Upper lobe of left lung (tissue), 4 donors: ENCODE results near the gene PROKR1.

ENCODE experiments used
- EP300 ChIP-seq, 4 donors: sonication (generic); formaldehyde crosslinking; IDR thresholded peaks; one replicate each; pipeline ENCODE4 v1.5.1; 2017; ENCODE audit warnings: antibody characterized with exemption in 4 of 4, control low read depth in 2 of 4
- POLR2A ChIP-seq, 4 donors: fragments of 450-650 bp; IDR thresholded peaks; one replicate each; pipeline ENCODE4 v1.5.1; 2016 to 2017; ENCODE audit warnings: antibody characterized with exemption in 4 of 4, mild to moderate bottlenecking in 2 of 4
- POLR2AphosphoS5 ChIP-seq, 2 donors: sonication (generic); formaldehyde crosslinking; IDR thresholded peaks; one replicate each; pipeline ENCODE4 v1.5.1; 2017; ENCODE audit warnings: antibody characterized with exemption in 2 of 2
- TF ChIP-seq, protein P1 (sequence below), 6 experiments: fragments of 450-650 bp in 4 of 6; fragments of 200-600 bp in 2 of 6; sonication (generic) in 2 of 6; IDR thresholded peaks; one replicate each; pipeline ENCODE4 v1.5.1; 2016 to 2019; ENCODE audit warnings: antibody characterized with exemption in 6 of 6

GRCh38 chr2:68643011-68643873 lies at the start of gene PROKR1:
- no peak for TF ChIP-seq EP300 (IDR thresholded peaks at IDR 0.05)
- TF ChIP-seq POLR2AphosphoS5 (IDR thresholded peaks at IDR 0.05) = no peak
- no peak for TF ChIP-seq POLR2A (IDR thresholded peaks at IDR 0.05)
- TF ChIP-seq, protein P1, sequence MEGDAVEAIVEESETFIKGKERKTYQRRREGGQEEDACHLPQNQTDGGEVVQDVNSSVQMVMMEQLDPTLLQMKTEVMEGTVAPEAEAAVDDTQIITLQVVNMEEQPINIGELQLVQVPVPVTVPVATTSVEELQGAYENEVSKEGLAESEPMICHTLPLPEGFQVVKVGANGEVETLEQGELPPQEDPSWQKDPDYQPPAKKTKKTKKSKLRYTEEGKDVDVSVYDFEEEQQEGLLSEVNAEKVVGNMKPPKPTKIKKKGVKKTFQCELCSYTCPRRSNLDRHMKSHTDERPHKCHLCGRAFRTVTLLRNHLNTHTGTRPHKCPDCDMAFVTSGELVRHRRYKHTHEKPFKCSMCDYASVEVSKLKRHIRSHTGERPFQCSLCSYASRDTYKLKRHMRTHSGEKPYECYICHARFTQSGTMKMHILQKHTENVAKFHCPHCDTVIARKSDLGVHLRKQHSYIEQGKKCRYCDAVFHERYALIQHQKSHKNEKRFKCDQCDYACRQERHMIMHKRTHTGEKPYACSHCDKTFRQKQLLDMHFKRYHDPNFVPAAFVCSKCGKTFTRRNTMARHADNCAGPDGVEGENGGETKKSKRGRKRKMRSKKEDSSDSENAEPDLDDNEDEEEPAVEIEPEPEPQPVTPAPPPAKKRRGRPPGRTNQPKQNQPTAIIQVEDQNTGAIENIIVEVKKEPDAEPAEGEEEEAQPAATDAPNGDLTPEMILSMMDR (IDR thresholded peaks at IDR 0.05) = peak in 1 of 6 experiments; percentile 5
